Measurements from ENCODE around the gene NLE1.

- TF ChIP-seq EZH2phosphoT487 (IDR thresholded peaks at IDR 0.05), result no peak
- no peak for TF ChIP-seq CTCF (IDR thresholded peaks at IDR 0.05)
- TF ChIP-seq EZH2 (IDR thresholded peaks at IDR 0.05), result no peak
Observed at GRCh38 chr17:35104844-35105450, 37.2 kb downstream of the NLE1 start.
